ENCODE data around the gene MCRS1.

The MCRS1 gene

GRCh38 chr12:49582201-49582600 is 14.3 kb upstream of the MCRS1 start:
- no peak for DNase-seq

- DNase-seq, result peak; percentile 84
Measured at GRCh38 chr12:49580572-49581535, 12.9 kb upstream of the MCRS1 start.

GRCh38 chr12:49578471-49579112 is 10.7 kb upstream of the MCRS1 start:
- DNase-seq, result no peak

GRCh38 chr12:49577589-49578315 is 9.8 kb upstream of the MCRS1 start:
- DNase-seq, result no peak

GRCh38 chr12:49568442-49569162 is 660 bp upstream of the MCRS1 start:
- DNase-seq, result no peak

GRCh38 chr12:49567302-49567610 is 686 bp downstream of the MCRS1 start:
- no peak for DNase-seq

GRCh38 chr12:49566361-49566760 is 1.6 kb downstream of the MCRS1 start:
- no peak for DNase-seq

- DNase-seq, result peak; percentile 39
Measured at GRCh38 chr12:49565406-49566265, 2.3 kb downstream of the MCRS1 start.

GRCh38 chr12:49564686-49565405 is 3.1 kb downstream of the MCRS1 start:
- no peak for DNase-seq

- no peak for DNase-seq
Measured at GRCh38 chr12:49563951-49564685, 3.8 kb downstream of the MCRS1 start.

- no peak for DNase-seq
Measured at GRCh38 chr12:49562831-49563230, 5.1 kb downstream of the MCRS1 start.

GRCh38 chr12:49562233-49562632 is 5.7 kb downstream of the MCRS1 start:
- DNase-seq, result no peak

GRCh38 chr12:49560695-49561094 is 7.2 kb downstream of the MCRS1 start:
- DNase-seq, result no peak

- DNase-seq, result no peak
Measured at GRCh38 chr12:49559011-49559675, 8.8 kb downstream of the MCRS1 start.

- no peak for DNase-seq
Measured at GRCh38 chr12:49558526-49558925, 9.4 kb downstream of the MCRS1 start.

GRCh38 chr12:49557917-49558215 is 10.1 kb downstream of the MCRS1 start:
- no peak for DNase-seq

GRCh38 chr12:49557187-49557916 is 10.6 kb downstream of the MCRS1 start:
- DNase-seq, result no peak

GRCh38 chr12:49556391-49557186 is 11.4 kb downstream of the MCRS1 start:
- no peak for DNase-seq

Measured in femur (tissue), 1 donor.